ENCODE data around the gene NPLOC4. TPM values are rescaled to one million over a fixed set of nuclear protein-coding genes. Genes with fewer than 3 reads are reported as not detected.
A peak's percentile ranks its signal among the peaks of the same experiment; 100 is the strongest.

The NPLOC4 gene
- total and polyA plus RNA-seq, 9 of the 15 experiments (the other 6 are each of a cell fraction or from before 2014, with no cell fraction given) = 1.5 to 116 (median 64.5) TPM

- TF ChIP-seq NKRF (IDR thresholded peaks at IDR 0.05; ENCODE audit: borderline replicate concordance) = peak; percentile 7; the same call in 1 of the 2 replicates
- TF ChIP-seq HNRNPH1 (optimal IDR thresholded peaks at IDR 0.05; ENCODE audit: low read depth, low read length) = no peak
- TF ChIP-seq COPS2 (conservative IDR thresholded peaks at IDR 0.05) = no peak
- 0 out of 2 replicates have a peak, but pooled peaks have one; percentile 30 for TF ChIP-seq ZBTB1 (CRISPR knock-in tag; IDR thresholded peaks at IDR 0.05; ENCODE audit: borderline replicate concordance, low read depth)
- TF ChIP-seq TCFL5 (CRISPR knock-in tag; conservative IDR thresholded peaks at IDR 0.05) = no peak
- peak; percentile 43; the same call in 1 of the 2 replicates for TF ChIP-seq ZNF592 (IDR thresholded peaks at IDR 0.05)
- TF ChIP-seq RBFOX2 (IDR thresholded peaks at IDR 0.05; ENCODE audit: low read depth, low read length) = no peak
- no peak for TF ChIP-seq CBFA2T2 (conservative IDR thresholded peaks at IDR 0.05)
- peak; percentile 63; the same call in 1 of the 2 replicates for TF ChIP-seq L3MBTL2 (IDR thresholded peaks at IDR 0.05)
- TF ChIP-seq, protein P1, sequence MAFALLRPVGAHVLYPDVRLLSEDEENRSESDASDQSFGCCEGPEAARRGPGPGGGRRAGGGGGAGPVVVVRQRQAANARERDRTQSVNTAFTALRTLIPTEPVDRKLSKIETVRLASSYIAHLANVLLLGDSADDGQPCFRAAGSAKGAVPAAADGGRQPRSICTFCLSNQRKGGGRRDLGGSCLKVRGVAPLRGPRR (CRISPR knock-in tag; IDR thresholded peaks at IDR 0.05) = no peak
- peak; percentile 14 for TF ChIP-seq PHF20 (IDR thresholded peaks at IDR 0.05; ENCODE audit: partially characterized antibody)
Observed at GRCh38 chr17:81513372-81513752, 123.5 kb downstream of the NPLOC4 start (continued).

Data from K562 (cell line).